GM04504 (cell line): ENCODE results near the gene ALKBH5.

Source experiments
- DNase-seq: peaks from one replicate; pipeline ENCODE4 v3.0.0-alpha.2; 2012; ENCODE audit warnings: low read depth

ALKBH5 gene

DNA sequence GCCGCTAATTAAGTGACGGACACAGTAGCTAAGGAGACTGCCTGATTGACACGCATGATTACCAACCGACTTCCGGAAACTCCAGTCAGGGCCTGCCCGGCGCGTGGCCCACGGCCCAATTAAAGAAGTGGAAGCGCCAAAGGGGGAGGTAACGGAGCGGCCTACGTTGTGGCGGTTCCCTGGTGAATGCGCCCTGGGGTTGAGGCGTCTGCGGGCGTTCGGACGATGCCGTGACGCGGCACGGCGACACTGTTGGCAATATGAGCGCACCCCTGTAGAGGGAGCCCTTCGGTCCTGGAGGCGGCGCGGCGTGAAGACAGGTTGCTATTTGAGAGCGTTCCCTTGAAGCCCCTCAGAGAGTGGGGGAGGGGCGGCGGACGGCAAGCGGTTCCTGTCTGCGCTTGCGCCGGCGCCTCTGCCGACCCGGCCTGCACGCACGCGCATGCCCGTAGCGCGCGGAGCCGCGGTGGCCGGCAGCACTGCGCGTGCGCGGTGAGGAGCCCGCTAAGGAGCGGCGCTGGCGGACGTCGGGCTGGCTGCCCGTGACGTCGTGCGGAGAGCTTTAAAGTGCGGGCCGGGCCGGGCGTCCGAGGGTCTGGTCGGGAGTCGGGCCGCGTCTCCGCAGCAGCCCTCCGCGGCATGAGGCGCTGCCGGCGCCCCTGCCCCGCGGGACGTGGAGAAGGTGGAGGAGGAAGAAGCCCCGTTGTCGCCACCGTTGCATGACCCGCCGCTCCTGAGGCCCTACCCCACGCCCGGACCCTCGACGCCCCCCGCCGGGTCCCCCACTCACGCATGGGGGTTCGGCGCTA is at the start of gene ALKBH5:
TSS of gene ALKBH5 (plus strand) at position 495 of the 809 bp plus-strand sequence. CDS start 416 bp downstream, outside the sequence.
- DNase-seq = peak; percentile 99

DNA sequence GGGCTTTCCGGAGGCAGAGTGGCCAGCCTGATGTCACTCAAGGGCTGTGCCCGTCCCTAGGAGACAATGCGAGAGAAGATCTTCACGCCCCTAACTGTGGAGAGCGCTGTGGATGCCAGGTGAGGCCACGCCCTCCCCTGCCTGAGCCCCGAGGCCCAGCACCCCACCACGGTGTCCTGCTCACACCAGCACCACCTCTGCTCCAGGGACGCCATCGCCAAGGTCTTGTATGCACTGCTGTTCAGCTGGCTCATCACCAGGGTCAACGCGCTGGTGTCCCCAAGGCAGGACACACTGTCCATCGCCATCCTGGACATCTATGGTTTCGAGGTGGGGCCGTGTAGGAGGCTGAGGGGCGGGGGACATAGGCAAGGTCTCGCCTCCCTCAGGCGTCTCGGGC is 47.3 kb upstream of the ALKBH5 start:
- no peak for DNase-seq

DNA sequence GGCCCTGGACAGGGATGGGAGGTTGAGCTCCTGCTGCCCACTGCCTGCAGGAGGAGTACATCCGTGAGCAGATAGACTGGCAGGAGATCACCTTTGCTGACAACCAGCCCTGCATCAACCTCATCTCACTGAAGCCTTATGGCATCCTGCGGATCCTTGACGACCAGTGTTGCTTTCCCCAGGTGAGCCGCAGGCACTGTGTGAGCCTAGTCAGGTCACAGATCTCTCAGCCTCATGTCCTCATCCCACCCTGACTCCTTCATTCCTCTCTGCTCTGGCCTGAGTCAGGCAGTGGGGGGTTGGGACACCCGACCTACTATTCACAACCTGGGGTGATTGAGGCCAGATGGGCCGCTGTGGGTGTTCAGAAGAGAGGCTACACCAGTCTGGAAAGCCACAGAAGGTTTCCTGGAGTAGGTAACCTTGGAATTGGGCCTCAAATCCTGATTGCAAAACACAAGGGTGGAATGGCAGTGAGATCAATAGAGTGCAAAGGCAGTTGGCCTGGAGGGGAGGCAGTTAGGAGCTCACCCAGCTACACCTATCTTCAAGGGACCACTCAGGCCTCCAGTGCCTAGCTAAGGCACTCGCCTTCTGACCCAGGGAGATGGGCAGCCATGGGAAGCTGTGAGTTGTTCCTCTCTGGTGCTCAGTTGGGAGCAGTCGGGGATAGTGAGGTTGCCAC is 45.4 kb upstream of the ALKBH5 start:
- DNase-seq = no peak

DNA sequence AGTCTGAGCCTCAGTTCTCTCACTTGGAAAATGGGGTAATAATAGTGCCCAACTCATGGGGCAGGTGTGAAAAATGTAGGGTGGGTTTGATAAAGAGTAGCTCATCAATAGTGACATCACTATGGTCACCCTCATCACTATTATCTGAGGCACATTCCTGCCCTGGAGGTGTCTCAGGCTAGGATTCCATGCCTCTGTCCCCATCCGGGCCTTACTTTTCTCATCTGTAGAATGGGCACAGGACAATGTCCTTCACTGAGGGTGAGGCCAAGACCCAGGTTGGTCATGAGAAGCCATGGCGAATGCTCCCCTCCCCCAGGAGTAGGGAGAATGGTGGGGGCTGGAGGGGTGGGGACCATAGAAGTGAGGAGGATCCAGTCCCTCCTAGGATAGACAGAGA is 44.5 kb upstream of the ALKBH5 start:
- no peak for DNase-seq

DNA sequence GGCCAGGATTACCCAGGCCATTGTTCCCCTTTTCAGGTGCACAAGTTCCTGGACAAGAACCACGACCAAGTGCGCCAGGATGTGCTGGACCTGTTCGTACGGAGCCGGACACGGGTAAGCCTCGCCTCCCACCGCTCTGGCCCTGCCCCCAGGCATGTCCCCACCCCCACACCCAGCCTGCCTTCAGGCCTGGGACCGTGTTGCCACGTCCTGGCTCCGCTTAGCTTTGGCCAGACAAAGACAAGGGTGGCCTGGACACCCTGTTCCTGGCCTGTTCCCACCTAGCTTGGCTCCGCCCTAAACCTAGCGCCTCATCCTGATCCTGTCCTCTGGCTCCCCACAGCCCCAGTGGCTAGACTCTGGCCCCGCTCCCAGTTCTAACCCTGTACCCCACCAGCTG is 44.1 kb upstream of the ALKBH5 start:
- no peak for DNase-seq

DNA sequence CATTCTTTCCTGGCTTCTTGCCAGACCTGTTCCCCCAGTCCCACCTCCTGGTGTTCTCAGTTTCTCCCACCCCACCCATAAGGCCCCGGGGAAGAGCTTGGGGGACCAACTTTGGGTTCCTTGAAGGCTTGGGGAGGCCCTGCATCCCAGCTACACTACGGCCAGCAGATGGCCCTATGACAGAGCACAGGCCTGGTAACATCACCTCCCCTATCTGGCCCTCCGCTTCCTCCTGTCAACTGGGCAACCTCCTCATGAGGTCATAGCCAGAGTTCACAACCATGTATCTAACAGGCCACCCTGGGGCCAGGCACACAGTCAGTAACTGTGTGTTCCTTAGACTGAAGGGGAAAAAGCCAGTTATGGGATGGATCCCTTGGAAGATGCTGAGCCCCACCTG is 43.7 kb upstream of the ALKBH5 start:
- DNase-seq = no peak

DNA sequence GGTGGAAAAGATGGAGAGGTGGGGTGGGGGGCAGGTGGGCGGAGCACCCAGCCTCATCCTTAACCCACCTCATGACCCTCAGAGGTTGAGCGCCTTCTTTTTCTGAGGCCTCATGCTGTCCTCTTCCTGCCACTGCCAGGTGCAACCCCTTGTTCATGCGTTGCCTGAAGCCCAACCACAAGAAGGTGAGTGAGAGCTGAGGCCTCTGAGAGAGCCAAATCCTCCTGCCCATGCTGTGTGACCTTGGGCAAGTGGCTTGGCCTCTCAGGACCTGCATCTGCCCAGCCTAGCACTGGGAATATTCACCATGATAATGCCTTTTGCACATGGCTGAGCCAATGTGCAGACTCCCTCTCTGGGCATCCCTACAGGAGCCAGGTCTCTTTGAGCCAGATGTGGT is 43.0 kb upstream of the ALKBH5 start:
- DNase-seq = no peak

DNA sequence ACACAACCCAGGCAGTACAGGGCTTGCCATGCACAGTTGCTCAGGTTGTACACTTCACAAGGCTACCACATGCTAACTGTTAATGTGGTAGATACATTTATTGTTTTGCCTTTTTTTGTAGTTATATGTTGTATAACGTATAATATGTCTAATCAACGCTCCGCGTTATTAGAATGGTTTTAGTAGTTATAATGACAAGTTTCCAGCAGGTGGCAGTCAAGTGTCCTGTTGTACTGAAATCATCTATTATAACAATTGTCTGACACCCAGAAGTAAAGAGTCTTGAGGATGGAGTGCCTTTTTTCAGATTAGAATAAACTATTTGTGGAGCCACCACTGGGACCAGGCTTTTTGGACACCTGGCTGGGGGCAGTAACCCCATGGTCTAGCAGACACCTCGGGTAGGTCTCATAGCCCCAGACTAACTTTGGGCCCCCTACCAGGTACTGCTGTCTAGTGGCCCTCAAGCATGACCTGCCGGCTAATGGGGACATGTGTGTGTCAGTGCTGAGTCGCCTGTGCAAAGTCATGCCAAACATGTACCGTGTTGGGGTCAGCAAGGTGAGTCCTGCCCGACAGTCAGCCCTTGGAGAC is 42.3 kb upstream of the ALKBH5 start:
- DNase-seq = peak; percentile 23

DNA sequence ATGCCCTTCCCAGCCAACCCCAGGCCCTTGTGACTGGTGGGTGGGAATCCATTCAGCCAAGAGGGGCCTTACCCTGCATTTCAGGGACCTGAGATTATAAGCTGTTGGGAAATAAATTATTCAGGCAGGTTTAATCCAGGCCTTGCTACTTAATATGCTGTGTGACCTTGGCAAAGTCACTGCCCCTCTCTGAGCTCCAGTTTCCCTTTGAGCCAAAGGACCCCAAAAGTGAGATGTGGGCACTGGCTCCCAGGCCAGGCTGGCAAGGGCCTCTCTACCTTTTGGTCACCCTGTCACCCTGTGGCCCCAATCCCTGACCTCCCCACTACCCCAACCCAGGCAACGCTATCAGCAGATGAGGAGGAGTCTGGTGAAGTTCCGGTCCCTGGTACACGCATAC is 41.2 kb upstream of the ALKBH5 start:
- no peak for DNase-seq

DNA sequence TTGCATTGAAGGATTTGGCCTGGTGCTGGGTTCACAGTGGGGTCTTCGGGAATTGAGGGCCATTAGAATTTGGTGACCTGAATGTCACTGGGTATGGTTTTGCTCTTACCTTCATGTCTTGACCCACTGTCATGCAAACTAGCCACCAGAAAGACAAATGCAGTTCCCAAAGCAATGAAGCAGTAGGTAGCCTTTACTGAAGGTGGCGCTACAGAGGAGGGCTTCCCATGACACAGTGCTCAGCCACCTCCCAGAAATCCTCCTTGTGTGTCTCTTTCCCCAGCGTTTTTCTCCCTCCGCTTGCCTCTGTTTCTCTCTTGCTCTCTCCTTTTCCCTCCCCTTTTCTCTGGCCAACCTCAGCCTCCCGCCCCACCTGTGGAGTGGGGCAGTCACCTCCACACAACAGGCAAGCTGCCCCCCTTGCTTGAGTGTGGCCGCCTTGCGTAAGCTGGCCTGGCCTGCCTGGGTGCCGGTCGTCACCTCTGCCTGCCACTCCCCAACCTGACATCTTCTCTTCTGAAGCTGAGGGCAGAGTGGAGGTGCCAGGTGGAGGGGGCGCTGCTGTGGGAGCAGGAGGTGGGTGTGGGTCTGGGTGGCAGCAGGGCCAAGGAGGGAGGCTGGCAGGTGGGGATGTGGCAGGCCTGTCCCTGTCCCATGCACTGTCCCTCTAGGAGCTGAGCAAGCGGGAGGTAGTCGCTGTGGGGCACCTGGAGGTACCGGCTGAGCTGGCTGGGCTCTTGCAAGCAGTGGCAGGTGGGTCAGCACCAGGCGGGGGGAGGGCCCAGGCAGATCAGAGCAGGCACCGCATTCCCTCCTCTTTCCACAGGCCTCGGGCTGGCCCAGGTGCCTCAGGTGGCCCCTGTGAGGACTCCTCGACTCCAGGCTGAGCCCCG is 40.3 kb upstream of the ALKBH5 start:
- no peak for DNase-seq

DNA sequence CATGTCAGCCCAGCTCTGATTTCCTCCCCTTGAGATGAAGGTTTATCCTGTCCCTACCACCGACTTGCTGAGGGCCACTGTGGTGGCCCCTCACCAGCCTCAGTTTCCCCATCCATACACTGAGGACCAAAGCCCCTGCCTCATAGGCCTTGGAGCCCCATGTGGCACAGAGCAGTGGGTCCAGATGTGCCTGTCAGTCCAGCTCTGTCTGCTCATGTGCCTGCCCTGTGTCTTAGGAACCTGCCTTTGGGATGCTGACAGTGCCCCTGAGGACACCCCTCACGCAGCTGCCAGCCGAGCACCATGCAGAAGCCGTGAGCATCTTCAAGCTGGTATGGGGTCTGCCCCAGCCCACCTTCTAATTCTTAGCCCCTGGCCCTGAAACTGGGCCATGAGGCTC is 39.4 kb upstream of the ALKBH5 start:
- no peak for DNase-seq

DNA sequence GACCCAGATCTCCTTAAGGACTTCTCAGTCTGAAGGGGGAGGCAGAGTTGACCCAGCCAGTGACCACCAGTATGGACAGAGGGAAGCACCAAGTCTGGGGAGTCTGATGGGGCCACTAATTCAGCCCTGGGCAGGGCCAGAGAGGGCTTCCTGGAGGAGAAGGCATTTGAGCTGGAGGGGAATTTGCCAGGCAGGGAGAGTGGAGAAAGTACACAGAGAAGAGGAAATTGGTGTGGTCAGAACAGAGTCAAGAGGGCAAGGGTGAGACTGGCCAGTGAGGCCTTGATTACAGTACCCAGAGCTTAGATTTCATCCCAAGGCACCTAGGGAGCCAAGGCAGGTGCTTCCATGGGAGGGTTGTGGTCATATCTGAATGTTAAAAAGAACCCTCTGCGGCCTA is 38.8 kb upstream of the ALKBH5 start:
- no peak for DNase-seq

DNA sequence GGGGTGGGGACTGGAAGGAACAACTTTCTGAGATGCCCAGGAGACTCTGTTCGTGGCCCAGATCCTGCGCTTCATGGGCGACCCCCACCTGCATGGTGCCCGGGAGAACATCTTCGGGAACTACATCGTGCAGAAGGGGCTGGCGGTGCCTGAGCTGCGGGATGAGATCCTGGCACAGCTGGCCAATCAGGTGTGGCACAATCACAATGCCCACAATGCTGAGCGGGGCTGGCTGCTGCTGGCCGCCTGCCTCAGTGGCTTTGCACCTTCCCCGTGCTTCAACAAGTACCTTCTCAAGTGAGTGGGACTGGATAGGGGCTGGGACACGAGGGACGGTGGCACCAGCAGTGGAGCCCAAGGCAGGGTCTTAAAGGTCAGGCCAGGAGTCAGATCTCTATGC is 37.8 kb upstream of the ALKBH5 start:
- no peak for DNase-seq

DNA sequence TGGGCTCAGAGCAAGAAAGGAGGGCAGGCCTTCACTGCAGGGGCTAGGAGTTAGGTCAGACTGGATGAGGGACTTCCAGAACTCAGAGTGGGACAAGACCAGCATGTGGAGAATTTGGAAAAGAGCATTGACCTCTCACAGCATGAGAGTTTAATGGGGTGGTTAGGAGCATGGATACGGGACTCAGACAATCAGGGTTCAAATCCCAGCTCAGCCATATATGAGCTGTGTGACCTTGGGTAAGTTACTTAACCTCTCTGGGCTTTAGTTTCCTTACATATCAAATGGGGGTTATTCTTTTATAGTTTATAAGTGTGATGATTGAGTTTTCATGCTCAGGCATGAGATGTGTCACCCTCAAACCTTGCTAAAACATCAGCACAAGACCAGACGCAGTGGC is 37.4 kb upstream of the ALKBH5 start:
- DNase-seq = no peak

DNA sequence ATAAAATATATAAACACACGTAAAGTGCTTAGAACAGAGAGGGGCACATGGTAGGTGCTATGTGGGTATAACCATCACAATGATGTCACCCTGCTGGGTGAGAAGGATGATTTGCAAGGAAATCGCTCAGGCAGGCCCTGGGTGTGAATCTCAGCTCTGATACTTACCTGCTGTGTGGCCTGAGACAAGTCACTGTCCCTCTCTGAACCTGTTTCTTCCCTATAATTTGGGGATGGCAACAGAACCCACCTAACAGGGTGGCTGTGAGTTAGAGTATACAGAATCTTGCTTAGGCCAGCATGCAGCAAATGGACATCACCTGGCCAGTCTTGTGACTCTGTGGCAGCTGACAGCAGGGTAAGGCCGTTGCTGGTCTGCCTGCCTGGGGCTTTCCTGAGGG is 36.6 kb upstream of the ALKBH5 start:
- DNase-seq = no peak

DNA sequence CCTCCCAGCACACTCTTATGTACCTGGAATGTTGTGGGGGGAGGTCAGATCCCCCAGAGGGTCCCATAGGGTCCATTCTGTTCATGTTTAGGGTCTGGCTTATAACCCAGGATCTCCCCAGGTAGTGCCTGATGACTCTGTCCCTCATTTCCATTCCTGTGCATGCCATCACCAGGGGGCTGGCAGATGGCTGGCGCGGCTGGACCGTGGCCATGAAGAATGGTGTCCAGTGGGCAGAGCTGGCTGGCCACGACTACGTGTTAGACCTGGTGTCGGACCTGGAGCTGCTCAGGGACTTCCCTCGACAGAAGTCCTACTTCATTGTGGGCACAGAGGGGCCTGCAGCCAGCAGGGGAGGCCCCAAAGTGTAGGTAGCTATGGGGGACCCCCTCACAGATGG is 35.0 kb upstream of the ALKBH5 start:
- no peak for DNase-seq

DNA sequence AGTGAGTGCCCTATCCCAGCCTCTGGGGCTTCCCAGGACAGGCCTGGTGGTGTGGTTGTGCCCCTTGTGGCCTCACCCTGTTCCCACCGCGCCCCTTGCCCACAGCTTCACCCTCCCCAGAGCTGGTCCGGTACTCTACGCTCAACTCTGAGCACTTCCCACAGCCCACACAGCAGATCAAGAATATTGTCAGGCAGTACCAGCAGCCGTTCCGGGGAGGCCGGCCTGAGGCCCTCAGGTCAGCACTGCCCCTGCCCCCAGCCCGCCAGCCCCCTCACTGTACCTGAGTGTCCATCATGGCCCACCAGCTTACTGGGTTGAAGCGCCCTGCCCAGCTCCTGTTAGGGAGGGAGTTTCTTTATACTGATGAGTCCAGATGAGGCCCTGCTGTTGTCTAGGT is 32.3 kb upstream of the ALKBH5 start:
- DNase-seq = no peak

DNA sequence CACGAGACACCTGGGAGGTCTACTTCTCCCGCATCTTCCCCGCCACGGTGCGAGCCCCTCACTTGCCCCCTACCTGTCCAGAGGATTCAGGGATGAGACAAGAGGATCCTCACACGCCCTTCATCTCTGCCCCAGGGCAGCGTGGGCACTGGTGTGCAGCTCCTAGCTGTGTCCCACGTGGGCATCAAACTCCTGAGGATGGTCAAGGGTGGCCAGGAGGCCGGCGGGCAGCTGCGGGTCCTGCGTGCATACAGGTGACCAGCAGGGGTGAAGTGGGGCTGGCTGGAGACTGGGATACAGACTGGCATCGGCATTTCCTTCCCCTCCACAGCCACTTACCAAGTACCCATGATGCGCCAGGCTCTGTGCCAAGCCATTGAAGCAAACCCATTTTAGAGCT is 28.4 kb upstream of the ALKBH5 start:
- no peak for DNase-seq

DNA sequence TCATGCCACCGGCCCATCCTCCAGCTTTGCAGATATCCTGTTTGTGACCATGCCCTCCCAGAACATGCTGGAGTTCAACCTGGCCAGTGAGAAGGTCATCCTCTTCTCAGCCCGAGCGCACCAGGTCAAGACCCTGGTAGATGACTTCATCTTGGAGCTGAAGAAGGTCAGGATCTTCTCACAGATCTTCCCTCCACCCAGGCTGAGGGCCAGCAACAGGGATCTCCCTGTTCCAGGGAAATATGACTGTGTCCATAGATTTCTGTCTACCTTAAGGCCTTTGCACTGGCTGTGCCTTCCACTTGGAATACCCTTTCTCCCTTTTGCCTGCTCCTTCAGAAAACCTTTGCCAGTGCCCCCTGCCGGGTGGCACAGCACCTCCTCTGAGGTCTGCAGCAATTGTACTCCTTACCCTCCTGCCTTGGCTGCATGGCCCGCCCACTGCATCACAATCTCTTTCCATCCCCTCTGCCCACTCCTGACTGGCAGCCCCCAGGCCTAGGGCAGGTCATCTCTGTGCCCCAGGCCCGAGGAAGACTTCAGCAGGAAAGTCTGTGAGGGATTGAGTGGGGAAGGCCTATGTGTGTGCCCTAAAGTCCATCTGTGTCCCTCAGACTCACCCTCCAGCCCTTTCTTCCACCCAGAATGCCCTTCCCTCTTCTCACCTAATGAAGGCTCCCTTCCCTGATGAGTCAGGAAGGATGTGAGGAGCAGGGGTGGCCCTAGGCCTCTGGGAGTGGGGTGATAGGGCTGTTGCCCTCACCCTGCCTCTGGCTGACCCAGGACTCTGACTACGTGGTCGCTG is 27.3 kb upstream of the ALKBH5 start:
- no peak for DNase-seq

DNA sequence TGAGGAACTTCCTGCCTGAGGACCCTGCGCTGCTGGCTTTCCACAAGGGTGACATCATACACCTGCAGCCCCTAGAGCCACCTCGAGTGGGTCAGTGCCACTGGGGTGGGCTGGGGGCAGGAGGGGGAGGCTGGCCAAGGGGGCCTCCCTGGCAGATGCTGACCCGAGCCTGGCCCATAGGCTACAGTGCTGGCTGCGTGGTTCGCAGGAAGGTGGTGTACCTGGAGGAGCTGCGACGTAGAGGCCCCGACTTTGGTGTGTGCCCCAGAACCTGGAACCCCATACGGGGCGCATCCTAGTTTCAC is 26.7 kb upstream of the ALKBH5 start:
- DNase-seq = no peak

DNA sequence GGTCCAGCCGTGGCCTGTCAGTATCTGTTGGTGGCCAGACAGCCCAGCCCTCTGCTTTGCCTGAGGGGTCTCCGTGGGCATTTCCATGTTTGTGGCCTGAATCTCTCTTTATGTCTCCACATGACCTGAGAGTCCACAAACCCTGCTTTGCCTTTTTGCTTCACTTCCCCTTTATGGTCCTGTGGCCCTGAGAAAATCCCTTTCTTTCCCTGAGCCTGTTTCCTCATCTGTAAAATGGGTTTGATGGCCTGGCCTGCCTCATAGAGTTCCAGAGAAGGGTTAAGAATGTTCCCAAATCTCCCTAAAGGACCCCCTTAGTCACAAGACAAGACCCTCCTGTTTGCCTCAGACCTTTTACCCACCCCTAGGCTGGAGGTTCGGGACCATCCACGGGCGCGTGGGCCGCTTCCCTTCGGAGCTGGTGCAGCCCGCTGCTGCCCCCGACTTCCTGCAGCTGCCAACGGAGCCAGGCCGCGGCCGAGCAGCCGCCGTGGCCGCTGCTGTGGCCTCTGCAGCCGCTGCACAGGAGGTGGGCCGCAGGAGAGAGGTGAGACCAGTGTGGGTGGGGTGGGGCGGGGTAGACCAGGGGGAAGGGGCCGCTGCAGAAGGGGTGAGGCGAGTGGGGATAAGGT is 26.2 kb upstream of the ALKBH5 start:
- no peak for DNase-seq
